Heart left ventricle (tissue), 16 donors: ENCODE results near the gene IL17D. TPM values are rescaled to one million over a fixed set of nuclear protein-coding genes. Genes with fewer than 3 reads are reported as not detected.

Experiments
- ATAC-seq, 4 donors: fragments of 200-7000 bp; cut with Tn5 transposase; one replicate each; pipeline ENCODE4 v1.9.1; 2020 to 2022; ENCODE audit warnings: moderate library complexity in 4 of 4, mild to moderate bottlenecking in 3 of 4, moderate number of reproducible peaks in 1 of 4
- DNase-seq, 5 donors: peaks; one replicate each; pipeline ENCODE4 v3.0.0-alpha.2; 2020
- H3K27ac ChIP-seq, 12 donors: fragments of 200-600 bp; sonication (generic) in 4 of 12; one replicate each; pipeline versions ENCODE4 v1.5.0 to v1.8.0; 2016 to 2022; ENCODE audit warnings: mild to moderate bottlenecking in 2 of 12
- H3K27me3 ChIP-seq, 9 donors: fragments of 200-600 bp; sonication (generic) in 2 of 9; one replicate each; pipeline versions ENCODE4 v1.5.1 to v1.8.0; 2016 to 2022; ENCODE audit warnings: mild to moderate bottlenecking in 3 of 9
- H3K36me3 ChIP-seq, 9 donors: fragments of 200-600 bp; sonication (generic) in 2 of 9; one replicate each; pipeline versions ENCODE4 v1.5.0 to v1.8.0; 2018 to 2022; ENCODE audit warnings: mild to moderate bottlenecking in 2 of 9
- H3K4me1 ChIP-seq, 12 donors: fragments of 200-600 bp; sonication (generic) in 4 of 12; one replicate each; pipeline versions ENCODE4 v1.5.0 to v1.8.0; 2016 to 2022; ENCODE audit warnings: mild to moderate bottlenecking in 3 of 12
- H3K4me3 ChIP-seq, 12 donors: fragments of 200-600 bp; sonication (generic) in 4 of 12; one replicate each; pipeline versions ENCODE4 v1.5.0 to v1.8.0; 2017 to 2022; ENCODE audit warnings: mild to moderate bottlenecking in 9 of 12, moderate library complexity in 4 of 12
- H3K9me3 ChIP-seq, 12 donors: fragments of 200-600 bp; sonication (generic) in 4 of 12; one replicate each; pipeline versions ENCODE4 v1.5.0 to v1.8.0; 2016 to 2022; ENCODE audit warnings: mild to moderate bottlenecking in 1 of 12
- CTCF ChIP-seq, 12 donors: fragments of 200-600 bp; sonication (generic) in 4 of 12; IDR thresholded peaks; one replicate each; pipeline versions ENCODE4 v1.5.0 to v1.8.0; 2018 to 2022; ENCODE audit warnings: antibody characterized with exemption in 12 of 12, mild to moderate bottlenecking in 5 of 12
- POLR2A ChIP-seq, 2 donors: fragments of 450-650 bp; IDR thresholded peaks; one replicate each; pipeline ENCODE4 v1.6.1; 2017; ENCODE audit warnings: antibody characterized with exemption in 2 of 2, mild to moderate bottlenecking in 2 of 2, moderate library complexity in 2 of 2
- WGBS, 4 donors: extraction: QIAGEN DNeasy Blood & Tissue Kit in 2 of 4; methylation state at CpG; one replicate each; pipeline versions ENCODE4 v1.1.5 to v1.1.7; 2013 to 2018; 5-methylcytosine and 5-hydroxymethylcytosine counted together
- intact Hi-C, 10 donors: fragments of 100-400 bp; cut with DNase I; formaldehyde crosslinking; loops; one replicate each; pipeline versions ENCODE4 v1.11.1 to v1.14.2; 2022
- polyA plus RNA-seq, 2 donors: library from polyadenylated mRNA; stranded (reverse); fragments of 200-250 nt; gene quantifications; one replicate each; pipeline ENCODE4 v1.2.3, GENCODE V29; 2013
- total RNA-seq, 9 donors: library from RNA; depleted of rRNA in 2 of 9; stranded (reverse); fragments of >200 nt in 2 of 9; fragmentation: NEBNext Ultra II Directional in 3 of 9; extraction: Animal tissue kit (Norgen Biotek cat#: 25700) in 3 of 9; gene quantifications; one replicate each; pipeline versions ENCODE4 v1.1.0 to v1.2.4, GENCODE V29; 2016 to 2023
- donor health status: ischemic (EF 13 %, LVEDD 7.1; RV severe dilation, severe dysfunction).
- donor health status: healthy with polysubstance abuse.
- donor health status: DM: no; HTN: yes; CAD: no.
- donor health status: DM: no; HTN: no; CAD: no.
- donor health status: ischemic (EF 25% LVEDD 6.9; RV normal size, moderate dysfunction).
- donor health status: ischemic (EF 25% LVEDD 5.7; RV mildly dilated, moderate dysfunction).
- donor health status: healthy.
- donor health status: DM: yes; HTN: yes; CAD: no.
- donor health status: ischemic (EF 35%, LVEDD 5.7; RV mildly dilated, moderate dysfunction).
- donor health status: nonischemic (EF 11% LVEDD 7.7; RV severe dilation, severe dysfunction).
- donor health status: DM: yes; HTN: yes; CAD: no.
- donor health status: PGD.
- donor health status: ischemic (EF 29% LVEDD 5.4; RV normal size, mild dysfunction).
- donor health status: nonischemic (EF 23%, LVEDD 6.1; RV moderate dilation, normal function).

The IL17D gene
- total and polyA plus RNA-seq, 11 donors: 0.30 to 1.6 (median 0.76) TPM

DNA sequence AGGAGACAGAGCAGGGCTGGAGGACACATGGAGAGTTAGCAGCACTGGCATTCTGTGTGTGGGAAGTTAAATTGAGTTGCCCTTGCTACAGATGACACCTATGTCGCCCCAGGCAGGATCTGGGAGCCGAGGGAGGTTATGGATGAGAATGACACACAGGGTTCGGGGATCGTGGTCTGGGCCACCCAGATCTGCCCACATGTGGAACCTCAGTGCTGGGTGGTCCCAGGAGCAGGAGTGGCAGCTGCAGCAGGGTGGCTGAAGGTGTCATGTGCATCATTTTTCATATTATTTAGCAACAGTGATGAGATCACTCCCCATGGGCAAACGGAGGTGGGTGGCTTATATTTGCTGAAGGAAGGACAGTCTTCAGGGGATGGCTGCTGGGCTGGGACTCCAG is 3.2 kb downstream of the IL17D start:
- Histone ChIP-seq H3K4me1 (peaks cover 0 to 24% (median 9%) of the 10 kb centered on the region in 12 donors), H3K27ac (no peak overlapping the region), H3K27me3 (peaks cover 0 to 17% (median 0%) of the 10 kb centered on the region in 9 donors), H3K36me3 (no peaks in the 10 kb centered on the region), H3K4me3 (no peak overlapping the region), H3K9me3 (no peaks in the 10 kb centered on the region)
- intact Hi-C loops: loop anchor here in 6 of 10 donors (5.0 to 10.0 kb wide), 5 partner anchors 118 to 214 kb away; no protein-coding TSS in a partner anchor
- WGBS, 4 donors: 95 to 99% (median 97%) methylated on average over 5 of the region's 5 CpGs
- ATAC-seq: no peak
- TF ChIP-seq CTCF (IDR thresholded peaks at IDR 0.05) (no peak), POLR2A (IDR thresholded peaks at IDR 0.05) (no peak)
- no peak for DNase-seq

GRCh38 chr13:20708216-20708615 is 4.7 kb downstream of the IL17D start:
- WGBS, 4 donors: 81 to 84% (median 83%) methylated on average over 2 of the region's 2 CpGs
- no peak for DNase-seq

DNA sequence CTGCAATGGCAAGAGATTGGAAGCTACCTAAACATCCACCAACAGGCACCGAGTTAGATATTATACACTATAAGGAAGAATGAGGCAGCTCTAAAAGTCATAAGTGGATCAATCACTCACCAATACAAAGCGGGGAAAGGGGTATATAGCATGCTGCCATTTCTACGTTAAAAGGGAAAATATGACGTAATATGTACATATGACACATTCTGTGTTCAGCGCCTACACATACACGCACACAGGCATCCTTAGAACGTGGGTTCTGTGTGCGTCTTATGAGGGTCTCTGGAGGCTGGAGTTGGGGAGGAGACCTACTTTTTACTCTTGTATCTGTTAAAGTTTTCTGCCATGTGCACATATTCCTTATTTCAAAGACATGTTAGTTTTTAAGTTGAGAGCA is 5.9 kb downstream of the IL17D start:
- H3K4me1 ChIP-seq: peaks cover 0 to 31% (median 18%) of the 10 kb centered on the region in 12 donors
- intact Hi-C loops: loop anchor here in 6 of 10 donors (5.0 to 10.0 kb wide), 5 partner anchors 115 to 217 kb away; no protein-coding TSS in a partner anchor
- no peak overlapping the region for H3K4me3 ChIP-seq
- no peak for ATAC-seq
- H3K36me3 ChIP-seq: no peaks in the 10 kb centered on the region
- no peaks in the 10 kb centered on the region for H3K9me3 ChIP-seq
- 88 to 92% (median 89%) methylated on average over 8 of the region's 8 CpGs for WGBS, 4 donors
- no peaks in the 10 kb centered on the region for H3K27me3 ChIP-seq
- peak overlapping the region in 4 of 12 donors; percentile 1 to 46 (median 16) for H3K27ac ChIP-seq
- TF ChIP-seq CTCF (IDR thresholded peaks at IDR 0.05) (no peak), POLR2A (IDR thresholded peaks at IDR 0.05) (no peak)
- DNase-seq: no peak

More at GRCh38 chr13:20708216-20708615, 4.7 kb downstream of the IL17D start:
- Histone ChIP-seq H3K9me3 (no peaks in the 10 kb centered on the region), H3K27ac (peak overlapping the region in 1 of 12 donors; percentile 29), H3K4me1 (peaks cover 0 to 19% (median 10%) of the 10 kb centered on the region in 12 donors), H3K4me3 (no peak overlapping the region), H3K36me3 (no peaks in the 10 kb centered on the region), H3K27me3 (peaks cover 0 to 2% (median 0%) of the 10 kb centered on the region in 9 donors)
- TF ChIP-seq POLR2A (IDR thresholded peaks at IDR 0.05): no peak
- TF ChIP-seq CTCF (IDR thresholded peaks at IDR 0.05): no peak
- no peak for ATAC-seq
- intact Hi-C loops: loop anchor here in 6 of 10 donors (5.0 to 10.0 kb wide), 5 partner anchors 117 to 216 kb away; no protein-coding TSS in a partner anchor

- Histone ChIP-seq H3K4me3 (no peak overlapping the region), H3K27ac (peak overlapping the region in 2 of 12 donors; percentile 1 to 46), H3K36me3 (no peaks in the 10 kb centered on the region), H3K4me1 (peaks cover 0 to 34% (median 19%) of the 10 kb centered on the region in 12 donors), H3K27me3 (no peaks in the 10 kb centered on the region), H3K9me3 (no peaks in the 10 kb centered on the region)
- no peak for DNase-seq
- intact Hi-C loops: loop anchor here (5.0 to 10.0 kb wide), 12 partner anchors 63 to 218 kb away; partner anchors contain the start of gene EEF1AKMT1 (in 3 of the 10)
- no peak for ATAC-seq
- no peak for TF ChIP-seq CTCF (IDR thresholded peaks at IDR 0.05)
- TF ChIP-seq POLR2A (IDR thresholded peaks at IDR 0.05): no peak
- 55 to 68% (median 63%) methylated on average over 4 of the region's 4 CpGs for WGBS, 4 donors
Observed at GRCh38 chr13:20709782-20710181, 6.3 kb downstream of the IL17D start.
